Progenitor cell of endocrine pancreas (in vitro differentiated cells): ENCODE results near the gene TRAF7. TPM values are rescaled to one million over a fixed set of nuclear protein-coding genes. Genes with fewer than 3 reads are reported as not detected.

ENCODE experiments used
- DNase-seq: peaks from one replicate; pipeline ENCODE4 v3.0.0; 2021; ENCODE audit warnings: low spot score; ENCODE audit not compliant: unreplicated experiment
- H3K27ac Mint-ChIP-seq: 2 replicates; pipeline ENCODE4 v1.8.0; 2021; ENCODE audit warnings: mild to moderate bottlenecking, moderate library complexity, mixed read lengths
- H3K27me3 Mint-ChIP-seq: 2 replicates; pipeline ENCODE4 v1.8.0; 2021; ENCODE audit warnings: mixed read lengths
- H3K36me3 Mint-ChIP-seq: 2 replicates; pipeline ENCODE4 v1.8.0; 2022; ENCODE audit warnings: mixed read lengths; ENCODE audit not compliant: insufficient read depth
- H3K4me1 Mint-ChIP-seq: 2 replicates; pipeline ENCODE4 v1.8.0; 2021; ENCODE audit warnings: low read depth, mixed read lengths
- H3K4me3 Mint-ChIP-seq: 2 replicates; pipeline ENCODE4 v1.8.0; 2021; ENCODE audit warnings: low read depth, mild to moderate bottlenecking, moderate library complexity, mixed read lengths
- H3K9me3 Mint-ChIP-seq: 2 replicates; pipeline ENCODE4 v1.8.0; 2021; ENCODE audit warnings: low read depth, mixed read lengths
- total RNA-seq: library from RNA; stranded (reverse); gene quantifications from 2 replicates; pipeline ENCODE4 v1.2.1, GENCODE V29; 2021
- TF ChIP-seq, protein P1 (sequence below): fragments of 200-600 bp; sonication (generic); IDR thresholded peaks from one replicate; pipeline ENCODE4 v1.5.0; 2021; ENCODE audit warnings: antibody characterized with exemption, mild to moderate bottlenecking; ENCODE audit not compliant: unreplicated experiment

The TRAF7 gene
- total RNA-seq, 1 donor from 2014 or later, result 85.2 TPM

DNA sequence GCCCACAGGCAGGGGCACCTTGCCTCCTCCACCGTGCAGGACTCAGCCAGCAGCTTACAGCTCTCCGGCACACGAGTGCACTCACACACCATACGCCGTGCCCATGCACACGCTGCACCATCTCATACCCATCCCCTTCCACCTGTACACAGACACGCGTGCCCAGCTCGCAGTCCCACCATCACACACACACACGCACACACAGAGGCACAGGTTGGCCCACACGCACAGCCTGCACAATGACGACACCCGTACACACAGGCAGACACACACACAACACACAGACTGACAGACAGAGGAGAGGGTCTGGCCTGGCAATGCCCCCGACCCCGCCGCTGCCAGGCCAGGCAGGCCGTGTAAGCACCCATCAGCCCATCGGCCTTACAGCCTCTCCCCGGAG is 28.8 kb downstream of the TRAF7 start:
- DNase-seq, result no peak
- H3K4me1 Mint-ChIP-seq, result no peaks in the 10 kb centered on the region
- no peaks in the 10 kb centered on the region for H3K9me3 Mint-ChIP-seq
- no peaks in the 10 kb centered on the region for H3K27me3 Mint-ChIP-seq
- no peak overlapping the region for H3K4me3 Mint-ChIP-seq
- H3K36me3 Mint-ChIP-seq, result peaks cover 2% of the 10 kb centered on the region
- TF ChIP-seq, protein P1, sequence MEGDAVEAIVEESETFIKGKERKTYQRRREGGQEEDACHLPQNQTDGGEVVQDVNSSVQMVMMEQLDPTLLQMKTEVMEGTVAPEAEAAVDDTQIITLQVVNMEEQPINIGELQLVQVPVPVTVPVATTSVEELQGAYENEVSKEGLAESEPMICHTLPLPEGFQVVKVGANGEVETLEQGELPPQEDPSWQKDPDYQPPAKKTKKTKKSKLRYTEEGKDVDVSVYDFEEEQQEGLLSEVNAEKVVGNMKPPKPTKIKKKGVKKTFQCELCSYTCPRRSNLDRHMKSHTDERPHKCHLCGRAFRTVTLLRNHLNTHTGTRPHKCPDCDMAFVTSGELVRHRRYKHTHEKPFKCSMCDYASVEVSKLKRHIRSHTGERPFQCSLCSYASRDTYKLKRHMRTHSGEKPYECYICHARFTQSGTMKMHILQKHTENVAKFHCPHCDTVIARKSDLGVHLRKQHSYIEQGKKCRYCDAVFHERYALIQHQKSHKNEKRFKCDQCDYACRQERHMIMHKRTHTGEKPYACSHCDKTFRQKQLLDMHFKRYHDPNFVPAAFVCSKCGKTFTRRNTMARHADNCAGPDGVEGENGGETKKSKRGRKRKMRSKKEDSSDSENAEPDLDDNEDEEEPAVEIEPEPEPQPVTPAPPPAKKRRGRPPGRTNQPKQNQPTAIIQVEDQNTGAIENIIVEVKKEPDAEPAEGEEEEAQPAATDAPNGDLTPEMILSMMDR, result no peak
- no peak overlapping the region for H3K27ac Mint-ChIP-seq

DNA sequence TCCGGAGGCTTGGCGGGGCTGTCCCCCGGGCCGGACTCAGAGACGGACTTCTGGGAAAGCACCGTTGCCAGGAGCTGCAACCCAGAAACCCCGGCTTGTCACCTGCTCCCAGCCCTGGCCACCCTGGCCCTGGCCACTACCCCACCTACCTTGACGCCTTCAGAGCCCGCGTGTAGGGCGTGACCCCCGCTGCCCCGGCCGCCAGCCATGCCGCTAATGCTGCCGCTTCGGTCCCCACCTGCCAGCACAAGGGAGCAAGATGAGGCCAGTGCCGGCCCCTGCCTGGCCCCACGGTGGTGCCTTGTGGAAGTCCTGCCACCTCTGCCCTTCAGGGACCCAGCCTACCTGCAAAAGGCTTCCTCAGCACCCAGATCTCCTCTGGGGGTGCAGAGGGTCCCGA is 29.4 kb downstream of the TRAF7 start:
- DNase-seq, result no peak

GRCh38 chr16:2186064-2186463 is 30.5 kb downstream of the TRAF7 start:
- no peak for DNase-seq
- H3K9me3 Mint-ChIP-seq, result no peaks in the 10 kb centered on the region
- no peaks in the 10 kb centered on the region for H3K4me1 Mint-ChIP-seq
- peaks cover 2% of the 10 kb centered on the region for H3K36me3 Mint-ChIP-seq
- H3K27me3 Mint-ChIP-seq, result no peaks in the 10 kb centered on the region
- no peak overlapping the region for H3K27ac Mint-ChIP-seq
- no peak overlapping the region for H3K4me3 Mint-ChIP-seq
- TF ChIP-seq, protein P1, result no peak

More for the DNA sequence above, 29.4 kb downstream of the TRAF7 start:
- TF ChIP-seq, protein P1, result no peak
- Mint-ChIP-seq H3K9me3 (no peaks in the 10 kb centered on the region), H3K27me3 (no peaks in the 10 kb centered on the region), H3K4me3 (no peak overlapping the region), H3K27ac (no peak overlapping the region), H3K36me3 (peaks cover 2% of the 10 kb centered on the region), H3K4me1 (no peaks in the 10 kb centered on the region)

DNA sequence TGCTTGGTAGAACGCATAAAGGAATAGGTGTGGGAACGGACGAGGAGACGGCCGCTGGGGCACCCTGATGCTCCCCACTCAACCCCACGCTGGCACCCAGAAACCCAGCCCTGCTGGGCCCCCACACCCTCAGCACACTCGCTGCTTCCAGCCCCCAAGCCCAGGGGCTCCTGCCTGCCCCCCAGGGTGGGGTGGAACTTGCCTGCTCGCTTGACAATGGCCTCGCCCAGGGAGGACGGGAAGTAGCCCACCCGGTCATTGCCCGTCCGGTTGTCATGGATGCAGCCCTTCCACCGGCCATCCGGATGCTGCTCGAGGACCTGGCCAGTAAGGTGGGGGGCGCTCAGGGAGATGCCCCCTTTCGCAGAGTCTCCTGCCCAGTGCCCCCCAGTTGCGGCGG is 30.9 kb downstream of the TRAF7 start:
- Mint-ChIP-seq H3K4me1 (no peaks in the 10 kb centered on the region), H3K36me3 (peaks cover 2% of the 10 kb centered on the region), H3K27ac (no peak overlapping the region), H3K27me3 (no peaks in the 10 kb centered on the region), H3K9me3 (no peaks in the 10 kb centered on the region), H3K4me3 (no peak overlapping the region)
- DNase-seq, result no peak
- TF ChIP-seq, protein P1, result no peak

DNA sequence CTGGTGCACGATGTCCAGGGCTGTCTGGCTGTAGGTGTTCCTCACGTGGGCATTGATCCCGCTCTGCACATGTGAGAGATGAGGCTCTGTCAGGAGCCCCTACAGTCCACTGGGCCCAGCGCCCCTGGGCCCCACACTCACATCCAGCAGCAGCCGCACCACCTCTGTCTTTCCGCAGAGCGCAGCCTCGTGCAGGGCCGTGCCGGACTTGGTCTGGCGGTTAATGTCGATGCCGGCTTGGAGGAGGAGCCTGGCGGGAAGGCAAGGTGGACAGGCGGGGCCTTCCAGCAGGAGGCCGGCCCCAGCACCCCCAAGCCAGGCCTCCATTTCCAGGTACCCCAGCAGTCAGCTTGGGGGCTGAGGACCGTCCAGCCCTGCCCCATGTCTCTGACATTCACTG is 31.6 kb downstream of the TRAF7 start:
- Mint-ChIP-seq H3K9me3 (no peaks in the 10 kb centered on the region), H3K4me3 (no peak overlapping the region), H3K27ac (no peak overlapping the region), H3K4me1 (no peaks in the 10 kb centered on the region), H3K27me3 (no peaks in the 10 kb centered on the region), H3K36me3 (peaks cover under 1% of the 10 kb centered on the region)
- DNase-seq, result no peak
- TF ChIP-seq, protein P1, result no peak
